AML-193 (cell line): Measurements from ENCODE around the gene FAM193A.
"Not testable (repeated sequence)": the region's sequence is repeated elsewhere in the genome, so short reads cannot be mapped to it uniquely, and the experiment has no call there.

Experiments
- DNase-seq, 2 experiments: peaks; one replicate each; lab custom pipeline; 2025; lab: John Stamatoyannopoulos, UW

FAM193A gene

DNA sequence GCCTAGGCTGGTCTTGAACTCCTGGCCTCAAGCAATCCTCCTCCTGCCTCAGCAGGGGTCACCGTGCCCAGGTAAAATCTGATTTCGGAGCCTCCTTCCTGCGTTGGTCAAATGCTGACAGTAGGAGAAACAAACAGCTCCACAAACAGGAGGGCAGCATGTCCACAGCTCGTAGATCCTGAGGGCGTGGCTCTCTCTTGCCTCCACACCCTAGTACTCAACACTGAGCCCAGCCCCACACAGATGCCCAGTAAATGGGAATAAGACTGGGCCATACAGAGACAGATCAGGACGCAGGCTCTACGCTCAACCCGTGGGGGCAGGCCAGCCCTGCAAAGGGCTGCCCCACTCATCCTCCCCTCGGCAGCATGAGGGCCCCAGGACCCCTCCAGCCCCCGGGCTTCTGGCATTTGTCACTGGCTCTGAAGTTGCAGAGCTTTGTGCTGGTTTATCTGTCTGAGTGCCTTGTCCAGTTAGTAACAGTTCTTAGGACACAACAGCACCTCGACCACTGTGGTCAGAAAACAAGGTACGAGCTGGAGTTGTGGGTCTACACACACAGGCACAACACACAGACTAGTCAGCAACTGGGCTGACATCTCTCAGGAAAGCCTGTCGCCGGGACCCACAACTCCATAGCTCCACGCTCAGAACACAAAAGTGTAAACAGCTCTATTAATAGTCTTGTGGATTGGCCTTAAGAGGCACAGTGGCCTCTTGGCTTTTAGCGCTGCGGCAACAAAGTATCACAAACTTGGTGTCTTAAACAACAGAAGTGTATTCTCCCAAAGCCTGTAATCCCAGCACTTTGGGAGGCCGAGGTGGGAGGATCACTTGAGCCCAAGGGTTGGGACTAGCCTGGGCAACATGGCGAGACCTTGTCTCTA lies 214.5 kb downstream of the FAM193A start:
- no peak for DNase-seq

DNA sequence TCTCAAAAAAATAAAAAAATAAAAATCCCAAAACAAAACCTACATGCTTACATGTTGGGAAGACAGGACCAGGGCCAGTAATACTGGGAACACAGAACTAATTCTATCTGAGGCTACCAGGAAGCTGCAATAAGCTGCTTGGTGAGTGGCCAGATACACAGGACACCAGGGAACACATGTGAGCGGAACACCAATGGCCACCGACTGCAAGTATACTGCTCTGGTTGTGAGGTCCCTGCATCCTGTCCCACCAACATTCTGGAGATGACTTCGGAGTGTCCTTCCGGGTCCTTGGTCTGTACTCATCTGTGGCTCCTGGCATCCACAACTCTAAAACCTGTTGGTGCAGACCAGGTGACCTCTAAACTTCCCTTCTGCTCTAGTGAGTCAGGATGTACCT lies 217.0 kb downstream of the FAM193A start:
- DNase-seq = no peak

DNA sequence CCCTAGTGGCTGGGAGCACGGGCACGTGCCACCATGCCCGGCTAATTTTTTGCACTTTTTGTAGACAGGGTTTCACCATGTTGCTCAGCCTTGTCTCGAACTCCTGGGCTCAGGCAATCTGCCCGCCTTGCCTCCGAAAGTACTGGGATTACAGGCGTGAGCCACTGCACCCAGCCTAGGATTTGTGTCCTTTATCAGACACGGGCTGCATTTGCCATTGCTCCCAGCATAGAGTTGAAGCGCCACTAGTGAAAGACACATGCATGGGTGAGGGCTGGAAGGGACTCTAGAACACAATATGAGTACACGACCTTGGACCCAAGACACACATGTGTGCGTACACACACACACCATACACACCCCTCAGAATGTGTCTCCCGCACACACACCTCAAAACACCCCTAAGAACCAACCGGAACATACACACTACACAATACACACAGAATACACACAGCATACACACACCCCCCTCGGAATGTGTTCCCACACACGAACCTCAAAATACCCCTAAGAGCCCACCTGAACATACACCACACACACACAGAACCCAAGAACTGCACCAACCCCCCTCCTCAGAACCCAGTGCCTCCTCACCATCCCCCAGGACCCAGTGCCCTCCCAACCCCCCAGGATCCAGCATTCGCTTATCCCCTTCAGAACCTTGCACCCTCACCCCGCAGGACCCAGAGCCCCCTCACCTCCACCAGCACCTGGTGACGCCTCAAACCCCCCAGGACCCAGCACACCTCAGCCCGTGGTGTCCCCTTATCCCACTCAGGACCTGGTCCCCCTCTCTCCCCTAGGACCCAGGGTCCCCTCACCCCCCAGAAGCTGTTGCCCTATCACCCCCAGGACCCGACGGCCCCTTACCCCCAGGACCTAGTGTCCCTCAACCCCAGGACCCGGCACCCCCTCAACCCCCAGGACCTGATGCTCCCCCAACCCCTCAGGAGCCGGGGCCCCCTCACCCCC lies 218.7 kb downstream of the FAM193A start:
- DNase-seq = no peak

DNA sequence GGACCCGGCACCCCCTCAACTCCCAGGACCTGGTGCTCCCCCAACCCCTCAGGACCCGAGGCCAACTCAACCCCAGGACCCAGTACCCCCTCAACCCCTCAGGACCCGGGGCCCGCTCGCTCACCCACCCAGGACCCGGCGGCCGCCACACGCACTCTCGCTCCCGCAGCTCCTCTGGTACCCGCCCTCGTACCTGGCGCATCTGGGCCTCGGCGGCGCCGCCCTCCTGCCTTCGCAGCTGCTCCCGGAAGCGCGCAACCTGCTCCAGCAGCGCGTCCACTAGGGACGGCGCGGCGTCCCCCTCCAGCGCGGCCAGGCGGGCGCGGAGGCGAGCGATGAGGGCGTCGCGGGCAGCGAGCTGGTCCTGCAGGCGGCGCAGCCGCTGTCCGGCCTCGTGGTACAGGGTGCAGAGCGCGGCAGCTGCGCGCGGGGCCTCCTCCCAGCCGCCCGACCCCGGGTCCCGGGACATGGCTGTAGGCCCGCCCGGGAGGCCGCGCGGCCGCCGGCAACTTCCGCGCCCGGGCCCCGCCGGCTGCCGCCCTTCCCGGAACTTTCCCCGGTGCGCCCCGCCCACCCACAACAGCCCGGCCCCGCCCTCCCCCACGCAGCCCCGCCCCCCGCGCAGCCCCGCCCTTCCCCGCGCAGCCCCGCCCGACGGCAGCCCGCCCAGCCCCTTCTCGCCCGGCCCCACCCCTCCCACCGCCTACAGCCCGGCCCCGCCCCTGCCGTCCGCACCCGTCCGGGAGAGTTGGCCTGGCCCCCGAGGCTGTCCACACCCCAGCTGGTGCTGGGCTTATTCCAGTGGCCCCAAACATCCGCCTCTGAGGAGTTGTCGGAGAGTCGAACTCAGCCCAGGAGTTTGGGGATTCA lies 219.6 kb downstream of the FAM193A start, which contains the start of gene TNIP2:
Gene TNIP2, minus strand, starts transcription at position 516 of the 870 bp plus-strand sequence. Its CDS starts 47 bp downstream, at position 469.
- peak; percentile 52 to 55 for DNase-seq

DNA sequence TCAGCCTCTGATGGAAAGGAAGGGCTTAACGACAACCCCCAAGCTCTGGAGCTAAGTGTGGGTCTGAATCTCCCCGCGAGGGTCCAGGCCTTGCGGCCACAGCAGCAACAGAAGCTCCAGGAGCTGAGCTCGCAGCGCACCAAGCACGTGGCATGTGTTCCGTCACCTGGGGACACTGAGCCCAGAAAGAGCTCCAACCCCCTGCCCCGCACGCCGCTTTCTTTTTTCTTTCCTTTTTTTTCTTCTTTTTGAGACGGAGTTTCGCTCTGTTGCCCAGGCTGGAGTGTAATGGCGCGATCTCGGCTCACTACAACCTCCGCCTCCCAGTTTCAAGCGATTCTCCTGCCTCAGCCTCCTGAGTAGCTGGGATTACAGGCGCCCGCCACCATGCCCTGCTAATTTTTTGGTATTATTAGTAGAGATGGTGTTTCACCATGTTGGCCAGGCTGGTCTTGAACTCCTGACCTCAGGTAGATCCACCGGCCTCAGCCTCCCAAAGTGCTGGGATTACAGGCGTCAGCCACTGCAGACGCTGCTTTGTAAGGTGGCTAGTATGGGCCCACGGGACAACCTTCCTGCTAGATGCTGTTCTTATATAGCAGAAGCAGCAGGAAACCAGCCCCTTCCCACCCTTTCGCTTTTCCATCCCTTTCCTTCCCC lies 220.4 kb downstream of the FAM193A start:
- DNase-seq = no peak

DNA sequence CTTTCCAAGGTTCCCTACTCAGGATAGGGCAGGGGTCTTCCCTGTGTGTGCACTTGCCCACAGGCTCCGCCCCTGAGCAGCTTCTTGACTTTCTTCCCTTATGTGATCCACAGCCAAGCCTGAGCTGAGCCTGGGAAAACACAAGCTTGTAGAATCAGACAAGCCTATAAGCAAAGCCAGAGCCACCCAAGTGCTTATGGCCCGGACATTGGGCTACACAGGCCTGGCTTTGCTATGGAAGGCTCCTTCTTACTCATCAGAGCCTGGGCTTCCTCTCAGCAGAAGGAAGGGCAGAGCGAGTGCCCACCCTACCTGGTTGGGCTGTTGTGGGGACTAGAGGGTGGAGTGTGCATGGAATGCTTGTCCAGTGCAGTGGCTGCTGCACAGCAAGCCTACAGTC lies 221.0 kb downstream of the FAM193A start:
- DNase-seq = no peak

DNA sequence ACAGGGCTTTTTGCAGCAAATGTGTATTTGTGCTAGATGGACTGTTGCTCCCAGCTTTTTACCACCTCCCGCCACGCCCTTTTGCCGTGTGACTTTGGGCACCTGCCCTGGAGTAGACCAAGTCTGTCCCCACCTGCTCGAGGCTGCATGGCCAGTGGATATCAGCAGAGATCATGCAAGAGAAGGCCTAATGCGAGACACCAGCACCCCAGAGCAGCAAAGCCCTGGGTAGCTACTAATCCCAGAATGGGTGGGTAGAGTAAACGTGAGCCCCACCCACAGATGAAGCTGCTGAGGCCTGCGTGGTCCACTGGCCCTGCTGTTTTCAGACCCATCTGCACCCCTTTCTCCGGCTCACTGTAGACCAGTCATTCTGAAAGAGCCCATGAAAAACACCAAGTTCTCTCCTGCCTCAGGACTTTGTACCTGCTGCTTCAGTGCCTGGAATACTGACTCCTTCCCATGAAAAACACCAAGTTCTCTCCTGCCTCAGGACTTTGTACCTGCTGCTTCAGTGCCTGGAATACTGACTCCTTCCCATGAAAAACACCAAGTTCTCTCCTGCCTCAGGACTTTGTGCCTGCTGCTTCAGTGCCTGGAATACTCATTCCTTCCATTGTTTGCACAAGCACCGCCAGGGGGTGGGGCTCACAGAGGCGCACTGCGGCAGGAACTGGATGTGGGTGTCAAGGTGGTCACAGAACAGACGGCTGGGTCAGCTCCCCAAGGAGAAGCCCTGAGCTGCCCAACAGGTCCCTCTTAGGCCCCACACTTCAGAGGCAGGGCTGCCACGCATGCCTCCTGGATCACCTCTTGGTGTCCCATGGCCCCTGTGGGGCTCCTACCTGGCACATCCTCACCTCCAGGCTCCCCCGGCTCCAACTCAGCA lies 224.8 kb downstream of the FAM193A start:
- no peak for DNase-seq

DNA sequence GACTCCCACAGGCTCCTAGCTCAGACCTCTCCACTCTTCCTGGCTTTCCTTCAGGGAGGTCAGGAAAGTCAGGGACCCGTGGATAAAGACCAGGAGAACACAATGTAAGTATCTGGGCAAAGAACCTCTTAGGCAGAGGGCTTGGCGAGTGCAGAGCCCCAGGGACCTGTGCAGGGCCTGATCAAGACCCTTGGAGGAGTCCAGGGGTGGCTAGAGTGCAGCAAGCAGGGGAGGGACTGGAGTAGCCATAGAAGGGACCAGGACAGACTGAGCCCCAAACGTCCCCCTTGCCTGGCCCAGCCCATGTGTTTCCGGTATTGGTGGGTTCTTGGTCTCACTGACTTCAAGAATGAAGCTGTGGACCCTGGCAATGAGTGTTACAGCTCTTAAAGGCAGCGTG lies 225.6 kb downstream of the FAM193A start:
- no peak for DNase-seq

DNA sequence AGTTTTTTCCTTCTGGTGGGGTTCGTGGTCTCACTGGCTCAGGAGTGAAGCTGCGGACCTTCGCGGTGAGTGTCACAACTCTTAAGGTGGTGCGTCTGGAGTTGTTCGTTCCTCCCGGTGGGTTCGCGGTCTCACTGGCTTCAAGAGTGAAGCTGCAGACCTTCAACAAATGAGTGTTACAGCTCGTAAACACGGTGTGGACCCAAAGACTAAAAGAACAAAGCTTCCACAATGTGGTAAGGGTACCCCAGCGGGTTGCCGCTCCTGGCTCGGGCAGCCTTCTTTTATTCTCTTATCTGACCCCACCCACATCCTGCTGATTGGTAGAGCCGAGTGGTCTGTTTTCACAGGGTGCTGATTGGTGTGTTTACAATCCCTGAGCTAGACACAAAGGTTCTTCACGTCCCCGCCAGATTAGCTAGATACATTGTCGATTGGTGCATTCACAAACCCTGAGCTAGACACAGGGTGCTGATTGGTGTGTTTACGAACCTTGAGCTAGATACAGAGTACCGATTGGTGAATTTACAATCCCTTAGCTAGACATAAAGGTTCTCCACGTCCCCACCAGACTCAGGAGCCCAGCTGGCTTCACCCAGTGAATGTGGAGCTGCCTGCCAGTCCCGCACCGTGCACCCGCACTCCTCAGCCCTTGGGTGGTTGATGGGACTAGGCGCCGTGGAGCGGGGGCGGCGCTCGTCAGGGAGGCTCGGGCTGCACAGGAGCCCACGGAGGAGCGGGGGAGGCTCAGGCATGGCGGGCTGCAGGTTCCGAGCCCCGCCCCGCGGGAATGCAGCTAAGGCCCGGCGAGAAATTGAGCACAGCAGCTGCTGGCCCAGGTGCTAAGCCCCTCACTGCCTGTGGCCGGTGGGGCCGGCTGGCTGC lies 226.3 kb downstream of the FAM193A start:
- not testable (repeated sequence) for DNase-seq

DNA sequence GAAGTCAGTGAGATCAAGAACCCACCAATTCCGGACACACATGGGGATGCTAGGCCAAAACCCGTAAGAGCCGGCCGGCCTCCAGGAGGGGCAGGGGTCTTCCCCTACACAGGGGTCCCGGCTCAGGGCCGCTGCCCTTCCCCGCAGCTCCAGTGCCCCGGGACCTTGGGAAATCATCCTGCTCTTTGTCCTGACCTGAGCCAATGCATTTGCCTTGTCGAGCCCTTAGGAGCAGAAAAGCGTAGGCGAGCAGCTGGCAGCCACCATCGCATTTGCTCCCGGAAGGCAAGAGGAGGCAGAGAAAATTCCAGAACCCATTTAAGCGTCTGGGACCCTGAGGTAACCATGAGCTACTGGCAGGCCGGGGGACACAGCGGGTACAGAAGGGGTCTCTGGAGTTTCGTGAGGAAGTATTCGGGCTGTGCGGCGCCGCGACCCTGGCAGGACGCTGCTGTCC lies 227.1 kb downstream of the FAM193A start:
- no peak for DNase-seq

DNA sequence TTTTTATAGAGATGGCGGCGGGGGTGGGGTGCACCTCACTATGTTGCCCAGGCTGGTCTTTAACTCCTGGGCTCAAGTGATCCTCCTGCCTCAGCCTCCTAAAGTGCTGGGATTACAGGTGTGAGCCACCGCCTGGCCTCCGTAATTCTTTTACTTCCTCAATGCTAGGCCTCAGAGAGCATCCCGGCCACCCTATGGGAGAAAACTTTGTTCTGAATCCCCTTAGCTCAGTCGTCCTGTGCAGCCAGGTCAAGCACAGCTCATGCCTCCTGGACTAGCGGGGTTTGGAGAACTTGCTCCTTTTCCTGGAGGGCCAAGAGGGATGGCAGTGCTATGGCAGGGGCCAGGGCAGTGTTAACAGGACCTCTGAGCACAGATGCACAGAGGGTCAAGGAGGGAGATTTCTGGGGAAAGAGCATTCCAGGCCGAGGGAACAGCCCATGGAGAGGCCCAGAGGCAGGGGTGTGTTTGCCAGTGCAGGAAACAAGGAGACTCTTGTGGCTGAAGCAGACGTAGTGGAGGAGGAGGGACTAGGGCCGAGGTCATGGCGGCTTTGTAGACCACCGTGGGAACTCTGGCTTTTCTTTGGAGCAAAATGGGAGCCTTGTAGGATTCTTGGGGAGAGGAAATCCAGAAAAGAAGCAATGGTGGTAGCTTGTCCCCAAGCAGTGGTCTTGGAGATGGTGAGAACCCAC lies 229.5 kb downstream of the FAM193A start:
- DNase-seq = no peak

DNA sequence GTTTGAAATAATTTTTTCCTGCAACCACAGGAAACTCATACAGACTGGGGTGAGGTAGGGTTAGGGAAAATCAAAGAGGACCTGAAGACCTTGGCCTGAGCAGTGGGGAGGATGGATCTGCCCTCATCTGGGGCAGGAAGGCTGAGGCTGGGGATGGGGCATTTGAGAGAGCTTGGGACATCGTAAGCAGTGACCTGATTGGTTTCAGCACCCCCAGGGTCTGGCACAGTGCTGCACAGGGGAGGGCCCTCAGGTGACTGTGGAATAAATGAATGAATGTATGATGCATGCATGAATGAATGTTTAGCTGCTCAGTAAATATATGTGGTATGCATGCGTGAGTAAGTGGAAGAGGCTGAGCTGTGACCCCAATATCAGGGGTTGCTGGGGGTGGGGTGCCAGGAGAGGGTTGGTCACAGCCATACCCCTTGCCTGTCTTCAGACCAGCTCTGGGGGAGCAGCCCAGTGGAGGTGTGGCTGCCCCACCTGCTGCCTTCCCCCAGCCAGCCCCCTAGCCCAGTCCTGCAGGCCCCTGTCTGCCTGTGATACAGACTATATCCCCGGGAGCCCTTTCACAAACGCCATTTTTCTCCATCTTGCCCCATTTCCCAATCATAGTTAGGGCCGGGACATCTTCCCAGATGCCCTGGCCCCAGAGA lies 230.7 kb downstream of the FAM193A start:
- DNase-seq = no peak

DNA sequence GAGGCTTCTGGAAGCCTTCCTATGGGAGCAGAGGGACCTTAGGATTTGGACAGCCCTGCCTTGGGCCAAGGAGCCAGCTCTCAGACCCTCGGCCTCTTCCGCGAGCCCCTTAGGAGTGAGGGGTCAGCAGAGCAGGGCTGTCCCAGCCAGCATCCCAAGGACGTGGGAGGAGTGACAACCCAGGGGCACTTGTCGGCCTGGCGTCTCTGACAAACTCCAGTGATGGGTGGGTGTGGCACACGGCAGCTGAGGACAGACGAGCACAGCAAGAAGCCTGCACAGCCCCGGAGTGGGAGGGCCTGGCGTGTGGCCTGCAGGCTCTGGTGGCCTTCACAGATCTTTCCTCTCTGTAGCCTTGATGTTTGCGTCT lies 231.2 kb downstream of the FAM193A start:
- DNase-seq = no peak

DNA sequence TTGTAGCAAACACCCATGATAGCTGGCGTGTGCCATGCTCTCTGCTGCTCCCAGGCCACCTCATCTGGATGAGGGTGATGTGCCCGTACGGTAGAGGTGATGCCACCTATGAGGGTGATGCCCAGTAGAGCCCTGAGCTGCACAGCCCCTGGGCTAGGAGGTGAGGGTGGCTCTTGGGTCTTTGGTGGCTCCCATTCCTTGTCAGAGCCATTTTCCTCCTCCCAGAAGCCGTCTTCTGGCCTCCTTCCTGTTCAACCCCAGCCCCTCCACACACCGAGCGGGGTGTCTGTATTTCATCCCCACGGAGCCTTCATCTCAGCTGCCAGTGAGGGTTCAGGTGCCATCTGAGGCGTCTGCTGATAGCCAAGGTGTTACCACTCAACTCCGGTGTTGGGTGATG lies 231.7 kb downstream of the FAM193A start:
- no peak for DNase-seq

DNA sequence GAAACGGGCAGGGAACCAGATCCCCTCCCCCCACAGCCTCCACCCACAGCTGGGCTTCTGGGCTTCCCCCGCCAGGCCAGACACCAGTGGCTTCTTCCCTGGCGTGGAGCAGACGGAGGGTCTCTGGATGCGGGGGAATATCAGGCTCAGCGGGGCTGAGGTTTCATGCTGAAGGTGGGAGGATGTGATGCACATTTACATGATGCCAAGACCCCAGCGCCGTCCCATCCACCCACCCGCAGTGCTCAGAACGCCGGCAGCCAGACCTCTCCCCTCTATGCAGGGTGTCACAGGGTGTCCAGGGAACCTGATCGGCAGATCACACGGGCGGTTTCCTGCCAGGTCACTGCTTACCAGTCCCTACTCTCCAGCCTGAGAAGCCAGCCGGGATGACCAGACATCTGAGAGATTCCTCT lies 232.5 kb downstream of the FAM193A start:
- no peak for DNase-seq

DNA sequence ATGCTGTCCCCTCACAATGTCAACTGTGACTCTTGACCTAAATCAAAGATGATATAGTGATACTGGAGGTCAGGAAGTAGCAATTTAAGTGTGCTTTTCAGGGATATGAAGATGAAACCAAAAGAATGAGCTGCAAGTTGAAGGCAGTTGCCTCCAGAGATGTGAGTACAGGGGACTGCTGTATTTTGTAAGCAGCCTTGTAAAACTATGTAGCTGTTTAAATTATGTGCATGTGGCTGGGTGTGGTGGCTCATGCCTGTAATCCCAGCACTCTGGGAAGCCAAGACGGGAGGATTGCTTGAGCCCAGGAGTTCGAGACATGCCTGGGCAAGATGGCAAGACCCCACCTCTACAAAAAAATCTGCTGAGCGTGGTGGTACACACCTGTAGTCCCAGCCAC lies 234.8 kb downstream of the FAM193A start:
- DNase-seq = no peak

DNA sequence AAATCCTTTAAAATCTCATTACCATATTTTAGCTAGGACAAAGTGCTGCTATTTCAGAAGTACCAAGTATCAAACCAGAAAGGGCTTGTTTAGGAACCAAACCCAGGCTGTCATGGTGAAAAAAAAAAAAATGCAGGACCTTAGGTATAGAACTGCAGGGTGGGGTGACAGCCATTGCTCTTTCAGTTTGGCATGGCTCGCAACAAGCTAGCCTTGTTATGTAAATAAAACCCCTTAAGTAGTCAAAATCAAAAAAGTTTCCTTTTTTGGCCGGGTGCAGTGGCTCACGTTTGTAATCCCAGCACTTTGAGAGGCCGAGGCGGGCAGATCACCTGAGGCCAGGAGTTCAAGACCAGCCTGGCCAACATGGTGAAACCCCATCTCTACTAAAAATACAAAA lies 244.2 kb downstream of the FAM193A start:
- not testable (repeated sequence) for DNase-seq

DNA sequence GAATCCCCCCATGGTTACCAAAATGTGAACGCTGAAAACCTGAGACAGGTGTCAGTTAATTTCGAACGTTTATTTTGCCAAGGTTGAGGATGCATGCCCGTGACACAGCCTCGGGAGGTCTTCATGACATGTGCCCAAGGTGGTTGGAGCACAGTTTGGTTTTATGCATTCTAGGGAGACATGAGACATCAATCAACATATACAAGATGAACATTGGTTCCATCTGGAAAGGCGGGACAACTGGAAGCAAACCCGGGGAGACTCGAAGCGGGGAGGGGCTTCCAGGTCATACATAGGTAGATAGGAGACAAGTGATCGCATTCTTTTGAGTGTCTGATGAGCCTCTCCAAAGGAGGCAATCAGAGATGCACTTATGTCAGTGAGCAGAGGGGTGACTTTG lies 245.5 kb downstream of the FAM193A start:
- no peak for DNase-seq
